GM06990 (cell line): ENCODE measurements around the gene HEPHL1.

Experiments used
- DNase-seq: peaks from one replicate; pipeline ENCODE4 v3.0.0-alpha.2; 2011; ENCODE audit not compliant: insufficient read length; ENCODE audit errors: extremely low read depth
- H3K27me3 ChIP-seq: replicated peaks from 2 replicates; pipeline ENCODE4 v1.6.0; 2011; ENCODE audit warnings: low read length; ENCODE audit not compliant: control insufficient read depth, insufficient read depth
- H3K36me3 ChIP-seq: 2 replicates; pipeline ENCODE4 v1.5.1; 2011; ENCODE audit warnings: low read length; ENCODE audit not compliant: control insufficient read depth, insufficient read depth
- H3K4me3 ChIP-seq: replicated peaks from 2 replicates; pipeline ENCODE4 v1.5.1; 2011; ENCODE audit warnings: low read depth, mild to moderate bottlenecking, control low read depth, low read length
- TF ChIP-seq, protein P1 (sequence below): IDR thresholded peaks from 2 replicates; pipeline ENCODE4 v1.5.1; 2011; ENCODE audit warnings: low read length, control low read depth, mild to moderate bottlenecking, inconsistent platforms; ENCODE audit not compliant: insufficient read depth, poor library complexity, severe bottlenecking

Gene HEPHL1

DNA sequence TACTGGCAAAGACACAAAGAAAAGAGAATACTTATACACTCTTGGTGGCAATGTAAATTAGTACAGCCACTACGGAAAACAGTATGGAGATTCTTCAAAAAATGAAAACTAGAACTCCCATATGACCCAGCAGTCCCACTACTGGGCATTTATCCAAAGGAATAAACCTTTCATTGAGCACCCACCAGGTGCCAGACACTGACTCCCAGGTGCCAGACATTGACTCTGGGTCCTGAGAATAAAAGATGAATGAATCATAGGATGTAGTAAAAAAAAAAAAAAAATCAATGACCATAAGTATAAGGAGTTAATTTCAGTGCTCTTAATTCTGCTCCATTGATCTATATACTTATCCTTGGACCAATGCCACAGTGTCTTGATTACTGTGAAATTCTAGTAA is 28.2 kb downstream of the HEPHL1 start:
- H3K4me3 ChIP-seq = no peak overlapping the region
- no peaks in the 10 kb centered on the region for H3K27me3 ChIP-seq
- TF ChIP-seq, protein P1, sequence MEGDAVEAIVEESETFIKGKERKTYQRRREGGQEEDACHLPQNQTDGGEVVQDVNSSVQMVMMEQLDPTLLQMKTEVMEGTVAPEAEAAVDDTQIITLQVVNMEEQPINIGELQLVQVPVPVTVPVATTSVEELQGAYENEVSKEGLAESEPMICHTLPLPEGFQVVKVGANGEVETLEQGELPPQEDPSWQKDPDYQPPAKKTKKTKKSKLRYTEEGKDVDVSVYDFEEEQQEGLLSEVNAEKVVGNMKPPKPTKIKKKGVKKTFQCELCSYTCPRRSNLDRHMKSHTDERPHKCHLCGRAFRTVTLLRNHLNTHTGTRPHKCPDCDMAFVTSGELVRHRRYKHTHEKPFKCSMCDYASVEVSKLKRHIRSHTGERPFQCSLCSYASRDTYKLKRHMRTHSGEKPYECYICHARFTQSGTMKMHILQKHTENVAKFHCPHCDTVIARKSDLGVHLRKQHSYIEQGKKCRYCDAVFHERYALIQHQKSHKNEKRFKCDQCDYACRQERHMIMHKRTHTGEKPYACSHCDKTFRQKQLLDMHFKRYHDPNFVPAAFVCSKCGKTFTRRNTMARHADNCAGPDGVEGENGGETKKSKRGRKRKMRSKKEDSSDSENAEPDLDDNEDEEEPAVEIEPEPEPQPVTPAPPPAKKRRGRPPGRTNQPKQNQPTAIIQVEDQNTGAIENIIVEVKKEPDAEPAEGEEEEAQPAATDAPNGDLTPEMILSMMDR = no peak
- DNase-seq = no peak
- no peaks in the 10 kb centered on the region for H3K36me3 ChIP-seq

DNA sequence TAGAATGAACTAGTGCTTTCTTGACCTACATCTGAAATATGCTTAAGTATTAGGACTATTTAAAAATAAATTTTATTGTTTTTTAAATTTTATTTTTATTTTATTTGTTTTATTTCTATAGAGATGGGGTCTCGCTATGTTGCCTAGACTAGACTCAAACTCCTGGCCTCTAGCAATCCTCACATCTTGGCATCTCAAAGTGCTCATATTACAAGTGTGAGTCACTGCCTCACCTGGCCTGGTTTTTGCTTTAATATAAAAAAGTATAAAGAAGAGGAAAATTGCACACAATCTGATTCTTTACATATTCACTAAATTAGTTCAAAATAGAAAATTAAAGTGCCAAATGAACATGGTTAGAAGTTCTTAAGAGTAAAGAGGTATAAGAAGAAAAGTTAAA is 37.5 kb downstream of the HEPHL1 start:
- TF ChIP-seq, protein P1 = no peak
- Histone ChIP-seq H3K4me3 (no peak overlapping the region), H3K36me3 (no peaks in the 10 kb centered on the region), H3K27me3 (no peaks in the 10 kb centered on the region)
- DNase-seq = no peak

DNA sequence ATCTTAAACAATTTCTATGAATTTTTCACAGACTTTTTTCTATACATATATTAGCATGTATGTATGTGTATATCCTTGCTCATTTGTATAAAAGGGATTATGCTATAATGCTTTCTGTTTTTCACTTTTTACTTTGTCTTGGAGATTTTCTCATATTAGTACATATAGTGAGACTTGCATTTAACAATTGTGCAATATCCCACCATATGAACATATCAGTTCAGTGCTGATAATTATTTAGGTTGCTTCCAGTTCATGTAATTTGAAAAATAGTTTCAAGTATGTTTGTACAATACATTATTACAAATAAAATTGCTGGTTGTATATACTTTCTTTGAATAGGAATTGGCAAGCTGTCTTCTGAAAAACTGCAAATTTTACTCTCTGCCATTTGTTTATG is 37.9 kb downstream of the HEPHL1 start:
- Histone ChIP-seq H3K36me3 (no peaks in the 10 kb centered on the region), H3K4me3 (no peak overlapping the region), H3K27me3 (no peaks in the 10 kb centered on the region)
- TF ChIP-seq, protein P1 = no peak
- DNase-seq = no peak

DNA sequence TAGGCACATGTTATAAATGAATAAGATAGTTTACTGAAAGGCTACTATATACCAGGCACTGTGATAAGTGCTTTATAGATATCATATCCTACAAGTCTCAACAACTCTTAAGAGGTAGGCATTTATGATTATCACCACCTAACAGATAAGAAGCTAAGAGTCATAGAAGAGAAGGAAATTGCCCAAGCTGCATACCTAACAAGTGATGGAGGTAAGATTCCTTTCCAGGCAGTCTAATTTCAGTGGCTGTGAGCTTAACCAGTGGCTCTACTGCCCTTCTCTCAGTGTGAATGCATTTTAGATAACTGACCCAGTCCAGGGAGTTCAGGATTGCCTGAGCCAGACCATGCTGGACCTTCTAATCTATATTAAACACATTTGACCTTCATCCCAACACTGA is 39.2 kb downstream of the HEPHL1 start:
- TF ChIP-seq, protein P1 = no peak
- no peaks in the 10 kb centered on the region for H3K36me3 ChIP-seq
- H3K27me3 ChIP-seq = no peaks in the 10 kb centered on the region
- DNase-seq = no peak
- no peak overlapping the region for H3K4me3 ChIP-seq

DNA sequence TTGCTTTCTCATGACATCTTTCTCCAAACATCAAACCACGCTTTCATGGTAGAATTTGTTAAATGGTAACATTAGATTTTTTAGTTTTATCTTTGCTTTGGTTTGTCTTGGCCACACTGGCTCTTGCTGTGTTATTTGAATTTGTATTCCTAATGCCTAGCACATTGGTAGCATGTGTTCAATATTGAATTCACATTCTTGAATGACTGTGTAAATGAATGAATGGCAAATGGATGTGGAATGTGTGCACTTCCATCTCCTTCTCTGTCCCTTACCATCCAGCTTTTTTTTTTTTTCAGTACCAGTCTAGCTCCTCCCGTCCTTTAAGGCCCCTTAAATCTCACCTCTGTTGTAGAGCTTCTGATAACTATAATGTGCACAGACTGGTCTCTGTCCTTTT is 41.2 kb downstream of the HEPHL1 start:
- no peak for DNase-seq
- TF ChIP-seq, protein P1 = no peak
- H3K27me3 ChIP-seq = no peaks in the 10 kb centered on the region
- no peak overlapping the region for H3K4me3 ChIP-seq
- no peaks in the 10 kb centered on the region for H3K36me3 ChIP-seq

DNA sequence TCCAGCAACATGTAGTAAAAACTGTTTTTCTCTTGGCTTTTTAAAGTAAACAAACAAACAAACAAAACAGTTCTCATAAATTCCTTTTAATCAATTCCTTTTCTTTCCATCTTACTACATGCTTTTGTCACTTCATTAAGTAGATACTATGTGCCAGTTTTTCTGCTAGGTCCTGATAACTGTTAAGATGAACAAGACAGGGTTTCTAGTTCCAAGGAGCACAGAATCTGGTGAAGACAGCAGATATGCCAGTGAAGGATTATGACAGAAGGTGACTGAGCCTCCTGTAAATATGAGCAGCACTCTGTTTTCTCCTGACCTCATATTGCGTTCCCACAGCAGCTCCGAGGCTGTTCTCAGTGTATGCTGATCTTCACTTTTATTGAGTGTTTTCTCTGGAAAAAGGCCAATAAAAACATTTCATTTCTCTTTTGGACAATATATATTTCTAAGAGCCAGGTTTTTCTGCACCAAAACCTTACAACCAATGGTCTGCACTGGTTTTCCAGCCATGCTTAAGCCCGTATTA is 45.8 kb downstream of the HEPHL1 start:
- no peak for DNase-seq
- H3K4me3 ChIP-seq = no peak overlapping the region
- no peaks in the 10 kb centered on the region for H3K36me3 ChIP-seq
- TF ChIP-seq, protein P1 = no peak
- no peaks in the 10 kb centered on the region for H3K27me3 ChIP-seq
